IPS-NIHi7 (cell line): ENCODE data around the gene KIR2DL4.
"Not testable (repeated sequence)": the region's sequence is repeated elsewhere in the genome, so short reads cannot be mapped to it uniquely, and the experiment has no call there.

ENCODE experiments used
- DNase-seq: peaks from one replicate; pipeline ENCODE4 v3.0.0; 2012; ENCODE audit warnings: mixed read lengths; ENCODE audit errors: extremely low spot score

The KIR2DL4 gene

DNA sequence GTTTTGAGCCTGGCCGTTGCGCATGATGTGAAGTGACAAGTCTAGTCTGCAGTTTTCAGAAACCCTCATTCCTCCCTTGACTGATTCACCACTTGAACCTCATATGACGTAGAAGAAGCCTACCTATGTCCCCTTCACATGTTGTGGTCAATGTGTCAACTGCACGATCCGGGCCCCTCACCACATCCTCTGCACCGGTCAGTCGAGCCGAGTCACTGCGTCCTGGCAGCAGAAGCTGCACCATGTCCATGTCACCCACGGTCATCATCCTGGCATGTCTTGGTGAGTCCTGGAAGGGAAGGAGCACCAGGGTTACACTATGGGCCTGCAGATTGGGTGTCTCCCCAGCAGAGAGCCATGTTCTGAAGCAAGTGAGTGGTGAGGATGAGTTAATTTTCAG, at the start of gene KIR2DL4:
Gene KIR2DL4, plus strand, starts transcription at position 201 of the 400 bp plus-strand sequence. Its CDS starts 42 bp downstream, at position 243.
- DNase-seq: no peak

DNA sequence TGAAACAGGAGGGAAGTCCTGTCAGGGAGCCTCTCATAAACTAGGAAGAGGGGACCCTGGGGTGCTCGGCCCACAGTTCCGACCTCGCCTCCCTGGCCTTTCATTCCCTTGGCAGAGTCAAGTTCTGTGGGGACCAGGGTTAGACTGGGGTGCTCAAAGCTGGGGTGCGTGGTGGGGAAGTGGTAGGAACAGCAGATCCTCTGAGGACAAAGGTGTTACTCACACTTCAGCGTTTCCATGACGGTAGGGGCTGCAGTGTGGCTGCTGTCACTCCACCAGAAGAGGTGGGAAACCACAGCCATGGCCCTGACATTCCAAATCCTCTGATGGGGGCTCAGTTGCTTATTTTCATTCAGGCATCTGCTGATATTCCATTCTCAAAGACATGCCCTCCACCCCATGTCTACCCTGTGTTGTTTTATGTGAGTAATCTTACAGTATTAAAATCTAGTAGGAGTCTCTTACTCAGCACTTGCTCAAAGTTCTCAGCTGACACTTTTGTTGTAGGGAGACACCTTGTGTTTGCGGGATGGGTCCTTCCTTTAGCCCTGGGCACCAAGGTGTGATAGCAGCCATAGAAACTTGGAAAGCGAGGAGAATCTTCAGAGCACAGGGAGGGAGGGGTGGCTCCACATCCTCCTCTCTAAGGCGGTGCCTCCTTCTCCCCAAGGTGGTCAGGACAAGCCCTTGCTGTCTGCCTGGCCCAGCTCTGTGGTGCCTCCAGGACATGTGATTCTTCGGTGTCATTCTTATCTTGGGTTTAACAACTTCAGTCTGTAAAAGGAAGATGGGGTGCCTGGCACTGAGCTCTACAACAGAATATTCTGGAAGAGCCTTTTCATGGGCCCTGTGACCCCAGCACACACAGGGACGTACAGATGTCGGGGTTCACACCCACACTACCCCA, 47.0 kb upstream of the KIR2DL4 start:
- not testable (repeated sequence) for DNase-seq

DNA sequence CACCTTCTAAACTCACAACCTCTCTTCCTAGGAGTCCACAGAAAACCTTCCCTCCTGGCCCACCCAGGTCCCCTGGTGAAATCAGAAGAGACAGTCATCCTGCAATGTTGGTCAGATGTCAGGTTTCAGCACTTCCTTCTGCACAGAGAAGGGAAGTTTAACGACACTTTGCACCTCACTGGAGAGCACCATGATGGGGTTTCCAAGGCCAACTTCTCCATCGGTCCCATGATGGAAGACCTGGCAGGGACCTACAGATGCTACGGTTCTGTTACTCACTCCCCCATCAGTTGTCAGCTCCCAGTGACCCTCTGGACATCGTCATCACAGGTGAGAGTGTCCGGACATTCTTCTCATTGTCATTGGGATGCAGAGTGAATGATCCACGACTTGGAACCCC, 44.8 kb upstream of the KIR2DL4 start:
- DNase-seq: not testable (repeated sequence)

DNA sequence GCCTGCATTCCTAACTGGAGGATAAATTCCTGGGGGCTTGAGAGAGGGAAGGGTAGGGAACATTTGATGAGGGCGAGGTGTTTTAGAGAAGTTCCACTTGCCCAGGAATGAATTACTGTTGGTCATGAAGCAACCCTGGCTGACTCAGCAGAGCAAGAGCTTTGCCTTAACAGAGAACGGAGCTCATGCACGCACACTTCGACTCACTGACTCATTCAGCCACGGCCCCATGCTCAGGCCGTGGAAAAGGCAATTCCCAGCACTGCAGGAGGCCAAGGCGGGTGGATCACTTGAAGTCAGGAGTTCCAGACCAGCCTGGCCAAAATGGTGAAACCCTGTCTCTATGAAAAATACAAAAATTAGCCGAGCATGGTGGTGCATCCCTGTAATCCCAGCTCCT, 39.2 kb upstream of the KIR2DL4 start:
- DNase-seq: not testable (repeated sequence)

DNA sequence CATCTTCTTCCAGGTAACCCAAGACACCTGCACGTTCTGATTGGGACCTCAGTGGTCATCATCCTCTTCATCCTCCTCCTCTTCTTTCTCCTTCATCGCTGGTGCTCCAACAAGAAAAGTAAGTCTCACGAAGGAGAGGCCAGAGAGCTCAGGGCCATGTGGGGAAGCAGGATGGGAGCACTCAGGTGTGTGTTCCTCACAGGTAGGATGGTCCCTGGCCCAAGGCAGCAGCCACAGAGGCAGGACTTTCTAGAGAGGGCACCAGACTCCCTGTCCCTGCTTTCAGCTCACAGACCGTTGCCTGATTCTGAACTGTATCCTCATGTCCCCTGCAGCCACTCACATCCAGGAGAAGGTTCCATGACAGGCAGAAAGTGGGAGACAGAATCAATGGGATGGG, 36.9 kb upstream of the KIR2DL4 start:
- DNase-seq: not testable (repeated sequence)

DNA sequence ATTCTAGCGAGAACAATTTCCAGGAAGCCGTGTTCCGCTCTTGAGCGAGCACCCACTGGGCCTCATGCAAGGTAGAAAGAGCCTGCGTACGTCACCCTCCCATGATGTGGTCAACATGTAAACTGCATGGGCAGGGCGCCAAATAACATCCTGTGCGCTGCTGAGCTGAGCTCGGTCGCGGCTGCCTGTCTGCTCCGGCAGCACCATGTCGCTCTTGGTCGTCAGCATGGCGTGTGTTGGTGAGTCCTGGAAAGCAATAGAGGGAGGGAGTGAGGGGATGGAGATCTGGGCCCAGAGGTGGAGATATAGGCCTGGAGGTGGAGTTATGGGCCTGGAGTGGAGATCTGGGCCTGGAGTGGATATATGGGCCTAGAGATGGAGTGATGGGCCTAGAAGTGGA, 33.8 kb upstream of the KIR2DL4 start, which contains the start of gene KIR2DL1:
Gene KIR2DL1, plus strand, starts transcription at position 148 of the 400 bp plus-strand sequence. Its CDS starts 58 bp downstream, at position 206.
- DNase-seq: not testable (repeated sequence)

DNA sequence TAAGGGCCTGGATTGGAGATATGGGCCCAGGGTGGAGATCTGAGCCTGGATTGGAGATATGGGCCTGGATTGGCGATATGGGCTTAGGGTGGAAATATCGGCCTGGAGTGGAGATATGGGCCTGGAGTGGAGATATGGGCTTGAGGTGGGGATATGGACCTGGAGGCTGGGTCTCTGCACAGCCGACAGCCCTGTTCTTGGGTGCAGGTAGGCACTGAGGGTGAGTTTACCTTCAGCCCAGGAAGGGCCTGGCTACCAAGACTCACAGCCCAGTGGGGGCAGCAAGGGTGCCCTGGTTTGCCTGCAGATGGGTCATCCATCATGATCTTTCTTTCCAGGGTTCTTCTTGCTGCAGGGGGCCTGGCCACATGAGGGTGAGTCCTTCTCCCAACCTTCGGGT, 32.9 kb upstream of the KIR2DL4 start:
- DNase-seq: not testable (repeated sequence)

DNA sequence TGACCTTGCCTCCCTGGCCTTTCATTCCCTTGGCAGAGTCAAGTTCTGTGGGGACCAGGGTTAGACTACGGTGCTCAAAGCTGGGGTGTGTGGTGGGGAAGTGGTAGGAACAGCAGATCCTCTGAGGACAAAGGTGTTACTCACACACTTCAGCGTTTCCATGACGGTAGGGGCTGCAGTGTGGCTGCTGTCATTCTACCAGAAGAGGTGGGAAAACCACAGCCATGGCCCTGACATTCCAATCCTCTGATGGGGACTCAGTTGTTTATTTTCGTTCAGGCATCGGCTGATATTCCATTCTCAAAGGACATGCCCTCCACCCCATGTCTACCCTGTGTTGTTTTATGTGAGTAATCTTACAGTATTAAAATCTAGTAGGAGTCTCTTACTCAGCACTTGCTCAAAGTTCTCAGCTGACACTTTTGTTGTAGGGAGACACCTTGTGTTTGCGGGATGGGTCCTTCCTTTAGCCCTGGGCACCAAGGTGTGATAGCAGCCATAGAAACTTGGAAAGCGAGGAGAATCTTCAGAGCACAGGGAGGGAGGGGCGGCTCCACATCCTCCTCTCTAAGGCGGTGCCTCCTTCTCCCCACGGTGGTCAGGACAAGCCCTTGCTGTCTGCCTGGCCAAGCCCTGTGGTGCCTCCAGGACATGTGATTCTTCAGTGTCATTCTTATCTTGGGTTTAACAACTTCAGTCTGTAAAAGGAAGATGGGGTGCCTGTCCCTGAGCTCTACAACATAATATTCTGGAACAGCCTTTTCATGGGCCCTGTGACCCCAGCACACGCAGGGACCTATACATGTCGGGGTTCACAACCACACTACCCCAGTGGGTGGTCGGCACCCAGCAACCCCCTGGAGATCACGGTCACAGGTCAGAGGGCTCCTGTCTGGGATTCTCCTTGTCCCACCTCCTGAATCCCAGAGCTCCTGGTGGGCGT, 32.1 kb upstream of the KIR2DL4 start:
- DNase-seq: not testable (repeated sequence)

DNA sequence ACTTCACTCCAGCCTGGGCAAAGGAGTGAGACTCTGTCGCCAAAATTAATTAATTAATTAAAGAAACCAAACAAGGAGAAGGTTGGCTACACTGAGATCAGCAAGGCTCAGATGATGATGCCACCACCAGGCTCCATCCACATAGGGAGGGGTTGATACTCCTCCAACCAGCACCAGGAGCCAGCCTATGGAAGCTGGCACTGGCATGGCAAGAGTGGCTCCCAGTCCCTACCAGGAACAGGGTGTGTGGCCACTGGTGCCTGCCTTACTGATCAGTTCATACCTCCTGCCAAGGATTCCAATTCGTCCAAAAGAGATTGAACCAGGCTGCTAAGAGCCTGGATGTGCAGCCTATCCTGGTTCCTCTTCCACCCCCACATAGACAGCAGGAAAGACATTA, 30.7 kb upstream of the KIR2DL4 start:
- not testable (repeated sequence) for DNase-seq

DNA sequence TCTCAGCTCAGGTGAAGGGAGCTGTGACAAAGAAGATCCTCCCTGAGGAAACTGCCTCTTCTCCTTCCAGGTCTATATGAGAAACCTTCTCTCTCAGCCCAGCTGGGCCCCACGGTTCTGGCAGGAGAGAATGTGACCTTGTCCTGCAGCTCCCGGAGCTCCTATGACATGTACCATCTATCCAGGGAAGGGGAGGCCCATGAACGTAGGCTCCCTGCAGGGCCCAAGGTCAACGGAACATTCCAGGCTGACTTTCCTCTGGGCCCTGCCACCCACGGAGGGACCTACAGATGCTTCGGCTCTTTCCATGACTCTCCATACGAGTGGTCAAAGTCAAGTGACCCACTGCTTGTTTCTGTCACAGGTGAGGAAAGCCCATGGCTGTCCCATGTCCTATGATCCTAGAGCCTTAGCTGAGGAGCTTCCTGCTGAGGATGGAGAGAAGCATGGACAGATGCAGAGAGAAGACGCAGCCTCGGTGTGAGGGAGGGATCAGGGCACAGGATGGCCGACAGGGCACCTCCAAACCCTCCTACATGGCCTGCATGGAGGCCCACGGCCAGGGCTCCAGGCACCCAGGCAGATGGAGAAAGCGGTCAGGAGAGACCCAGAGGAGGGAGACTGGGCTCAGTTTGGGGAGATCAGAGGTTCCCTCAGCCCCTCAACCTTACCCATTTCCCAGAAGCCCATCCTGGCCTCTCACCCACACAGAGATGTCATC, 28.2 kb upstream of the KIR2DL4 start:
- not testable (repeated sequence) for DNase-seq

DNA sequence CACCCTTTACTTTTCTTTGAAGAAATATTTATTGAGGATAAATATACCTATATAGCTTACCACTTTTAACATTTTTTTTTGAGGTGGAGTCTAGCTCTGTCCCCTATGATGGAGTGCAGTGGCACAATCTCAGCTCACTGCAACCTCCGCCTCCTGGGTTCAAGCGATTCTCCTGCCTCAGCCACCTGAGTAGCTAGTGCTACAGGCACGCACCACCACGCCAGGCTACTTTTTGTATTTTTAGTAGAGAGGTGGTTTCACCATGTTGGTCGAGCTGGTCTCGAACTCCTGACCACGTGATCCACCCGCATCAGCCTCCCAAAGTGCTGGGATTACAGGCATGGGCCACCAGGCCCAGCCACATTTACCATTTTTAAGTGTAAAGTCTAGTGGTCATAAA, 27.6 kb upstream of the KIR2DL4 start:
- DNase-seq: not testable (repeated sequence)

DNA sequence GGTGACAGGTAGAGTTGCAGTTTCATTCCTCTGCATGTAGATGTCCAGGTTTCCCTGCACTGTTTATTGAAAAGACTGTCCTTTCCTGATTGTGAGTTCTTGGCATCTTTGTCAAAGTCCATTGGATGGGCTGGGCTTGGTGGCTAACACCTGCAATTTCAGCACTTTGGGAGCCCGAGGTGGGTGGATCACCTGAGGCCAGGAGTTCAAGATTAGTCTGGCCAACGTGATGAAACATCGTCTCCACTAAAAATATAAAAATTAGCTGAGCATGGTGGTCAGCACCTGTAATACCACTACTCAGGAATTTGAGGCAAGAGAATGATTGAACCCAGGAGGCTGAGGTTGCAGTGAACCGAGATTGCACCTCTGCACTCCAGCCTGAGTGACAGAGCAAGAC, 25.6 kb upstream of the KIR2DL4 start:
- not testable (repeated sequence) for DNase-seq

DNA sequence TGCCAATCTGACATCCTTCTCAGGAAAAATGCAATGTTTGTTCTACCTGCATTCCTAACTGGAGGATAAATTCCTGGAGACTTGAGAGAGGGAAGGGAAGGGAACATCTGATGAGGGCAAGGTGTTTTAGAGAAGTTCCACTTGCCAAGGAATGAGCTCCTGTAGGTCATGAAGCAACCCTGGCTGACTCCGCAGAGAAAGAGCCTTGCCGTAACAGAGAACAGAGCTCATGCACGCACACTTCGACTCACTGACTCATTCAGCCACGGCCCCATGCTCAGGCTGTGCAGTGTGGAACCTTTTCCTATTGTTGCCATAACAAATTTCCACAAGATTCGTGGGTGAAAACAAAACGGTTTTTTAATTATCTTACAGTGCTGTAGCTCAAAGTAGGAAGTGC, 24.5 kb upstream of the KIR2DL4 start:
- DNase-seq: not testable (repeated sequence)

DNA sequence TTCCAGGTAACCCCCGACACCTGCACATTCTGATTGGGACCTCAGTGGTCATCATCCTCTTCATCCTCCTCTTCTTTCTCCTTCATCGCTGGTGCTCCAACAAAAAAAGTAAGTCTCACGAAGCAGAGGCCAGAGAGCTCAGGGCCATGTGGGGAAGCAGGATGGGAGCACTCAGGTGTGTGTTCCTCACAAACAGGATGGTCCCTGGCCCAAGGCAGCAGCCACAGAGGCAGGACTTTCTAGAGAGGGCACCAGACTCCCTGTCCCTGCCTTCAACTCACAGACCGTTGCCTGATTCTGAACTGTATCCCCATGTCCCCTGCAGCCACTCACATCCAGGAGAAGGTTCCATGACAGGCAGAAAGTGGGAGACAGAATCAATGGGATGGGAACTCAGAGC, 20.5 kb upstream of the KIR2DL4 start:
- not testable (repeated sequence) for DNase-seq

DNA sequence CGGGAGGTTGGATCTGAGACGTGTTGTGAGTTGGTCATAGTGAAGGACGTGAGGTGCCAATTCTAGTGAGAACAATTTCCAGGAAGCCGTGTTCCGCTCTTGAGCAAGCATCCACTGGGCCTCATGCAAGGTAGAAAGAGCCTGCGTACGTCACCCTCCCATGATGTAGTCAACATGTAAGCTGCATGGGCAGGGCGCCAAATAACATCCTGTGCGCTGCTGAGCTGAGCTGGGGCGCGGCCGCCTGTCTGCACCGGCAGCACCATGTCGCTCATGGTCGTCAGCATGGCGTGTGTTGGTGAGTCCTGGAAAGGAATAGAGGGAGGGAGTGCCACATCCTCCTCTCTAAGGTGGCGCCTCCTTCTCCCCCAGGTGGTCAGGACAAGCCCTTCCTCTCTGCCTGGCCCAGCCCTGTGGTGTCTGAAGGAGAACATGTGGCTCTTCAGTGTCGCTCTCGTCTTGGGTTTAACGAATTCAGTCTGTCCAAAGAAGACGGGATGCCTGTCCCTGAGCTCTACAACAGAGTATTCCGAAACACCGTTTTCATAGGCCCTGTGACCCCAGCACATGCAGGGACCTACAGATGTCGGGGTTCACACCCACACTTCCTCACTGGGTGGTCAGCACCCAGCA, 17.2 kb upstream of the KIR2DL4 start:
- DNase-seq: not testable (repeated sequence)

DNA sequence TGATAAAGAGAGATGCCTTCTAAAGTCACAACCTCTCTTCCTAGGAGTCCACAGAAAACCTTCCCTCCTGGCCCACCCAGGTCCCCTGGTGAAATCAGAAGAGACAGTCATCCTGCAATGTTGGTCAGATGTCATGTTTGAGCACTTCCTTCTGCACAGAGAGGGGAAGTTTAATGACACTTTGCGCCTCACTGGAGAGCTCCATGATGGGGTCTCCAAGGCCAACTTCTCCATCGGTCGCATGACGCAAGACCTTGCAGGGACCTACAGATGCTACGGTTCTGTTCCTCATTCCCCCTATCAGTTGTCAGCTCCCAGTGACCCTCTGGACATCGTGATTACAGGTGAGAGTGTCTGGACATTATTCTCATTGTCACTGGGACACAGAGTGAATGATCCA, 15.3 kb upstream of the KIR2DL4 start:
- not testable (repeated sequence) for DNase-seq

DNA sequence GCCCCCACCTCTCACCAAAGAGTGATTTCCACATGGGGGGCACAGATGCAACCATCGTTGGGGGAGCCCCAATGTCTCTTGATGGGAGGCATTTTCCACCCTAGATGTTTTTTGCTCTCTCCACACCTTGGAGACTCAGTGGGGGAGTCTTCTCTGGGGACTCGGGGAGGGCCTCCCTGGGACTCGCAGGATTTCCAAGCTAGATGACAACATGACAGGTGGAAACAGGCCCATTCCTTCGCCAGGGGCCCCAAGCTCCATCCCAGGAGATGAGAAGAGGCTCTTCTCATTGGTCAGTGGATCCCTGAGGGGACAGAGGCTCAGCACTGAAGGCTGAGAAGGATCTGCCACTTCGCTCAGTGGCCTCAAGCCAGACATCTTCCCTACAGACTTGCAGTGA, 12.7 kb upstream of the KIR2DL4 start:
- no peak for DNase-seq

DNA sequence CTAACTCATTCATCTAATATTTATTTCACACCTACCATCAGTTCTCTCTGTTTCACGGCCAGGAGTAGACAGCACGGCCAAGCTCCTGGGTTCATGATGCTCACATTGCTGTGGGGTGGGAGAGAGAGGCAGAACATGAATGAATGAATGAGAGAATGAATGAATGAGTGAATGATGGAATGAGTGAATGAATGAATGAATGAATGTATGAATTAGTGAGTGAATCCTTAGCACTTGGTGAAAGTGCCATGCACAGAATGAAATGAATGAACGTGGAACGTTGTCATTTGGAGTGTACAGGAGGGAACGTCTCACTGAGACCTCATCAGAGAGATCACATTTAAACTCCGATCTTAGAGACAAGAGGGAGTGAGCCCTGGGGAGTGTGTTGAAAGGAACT, 11.9 kb upstream of the KIR2DL4 start:
- no peak for DNase-seq

DNA sequence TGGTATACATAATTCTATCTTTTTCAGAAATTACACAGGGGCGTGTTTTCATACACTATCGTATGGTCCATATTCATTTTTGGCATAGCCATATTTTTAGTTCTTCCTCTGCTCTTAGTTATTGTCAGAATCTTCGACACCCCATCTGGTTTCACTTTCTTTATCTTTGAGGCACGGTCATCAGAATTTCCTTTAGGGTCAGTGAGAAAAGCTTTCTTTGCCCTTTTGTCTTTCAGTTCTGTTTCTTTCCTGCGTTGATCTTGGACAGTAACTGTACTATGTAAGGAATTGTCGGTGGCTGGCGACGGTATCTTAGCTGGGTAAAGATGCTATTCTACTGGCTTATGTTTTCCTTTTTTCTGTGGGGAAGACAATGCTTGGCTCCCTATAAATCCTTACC, 10.6 kb upstream of the KIR2DL4 start:
- DNase-seq: no peak

DNA sequence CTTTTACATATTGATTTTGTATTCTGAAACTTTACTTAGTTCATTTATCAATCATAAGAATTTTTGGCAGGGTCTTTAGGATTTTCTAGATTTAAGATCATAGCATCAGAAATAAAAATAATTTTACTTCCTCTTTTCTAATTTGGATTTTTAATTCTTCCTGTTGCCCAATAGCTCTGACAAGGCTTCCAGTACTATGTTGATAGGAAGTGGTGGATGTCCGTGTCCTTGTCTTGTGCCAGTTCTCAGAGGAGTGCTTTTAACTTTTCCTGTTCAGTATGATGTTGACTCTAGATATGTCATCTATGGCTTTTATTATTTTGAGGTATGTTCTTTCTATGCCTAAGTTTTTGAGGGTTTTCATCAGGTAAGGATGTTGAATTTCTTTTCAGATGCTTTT, 7.7 kb upstream of the KIR2DL4 start:
- DNase-seq: no peak

DNA sequence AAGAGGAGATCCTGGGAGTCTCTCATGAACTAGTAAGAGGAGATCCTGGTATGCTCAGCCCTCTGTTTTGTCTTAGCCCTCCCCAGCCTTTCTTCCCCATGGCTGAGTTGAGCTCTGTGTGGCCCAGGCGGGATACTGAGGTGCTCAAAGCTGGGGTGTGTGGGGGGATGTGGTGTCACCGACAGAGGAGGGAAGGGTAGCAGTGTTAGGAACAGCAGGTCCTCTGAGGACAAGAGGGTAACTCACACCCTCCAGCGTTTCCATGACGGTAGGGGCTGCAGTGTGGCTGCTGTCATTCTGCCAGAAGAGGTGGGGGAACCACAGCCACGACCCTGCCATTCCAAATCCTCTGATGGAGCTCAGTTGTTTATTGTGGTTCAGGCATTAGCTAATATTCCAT, 691 bp downstream of the KIR2DL4 start:
- no peak for DNase-seq
